Neural cell (in vitro differentiated cells): ENCODE measurements around the gene CCDC90B. TPM values are rescaled to one million over a fixed set of nuclear protein-coding genes. Genes with fewer than 3 reads are reported as not detected.
"Not testable (repeated sequence)": the region's sequence is repeated elsewhere in the genome, so short reads cannot be mapped to it uniquely, and the experiment has no call there.

ENCODE experiments used
- H2AFZ ChIP-seq: fragments of 200-600, 300-800 bp; sonication (generic), shearing (Covaris generic); 2 replicates; pipeline ENCODE4 v1.6.0; 2014; ENCODE audit warnings: low read depth, mild to moderate bottlenecking, antibody characterized with exemption, low read length, moderate library complexity
- H3F3A ChIP-seq: fragments of 200-600 bp; shearing (Covaris generic); 2 replicates; pipeline ENCODE4 v1.6.1; 2016; ENCODE audit warnings: mild to moderate bottlenecking, moderate library complexity, mixed read lengths, antibody characterized with exemption, low read length; ENCODE audit not compliant: insufficient read depth, poor library complexity, severe bottlenecking
- H3K27ac ChIP-seq: fragments of 200-600, 300-800 bp; sonication (generic), shearing (Covaris generic); 2 replicates; pipeline ENCODE4 v1.5.1; 2014; ENCODE audit warnings: mild to moderate bottlenecking, low read length, moderate library complexity
- H3K27me3 ChIP-seq: fragments of 300-800, 200-600 bp; sonication (generic), shearing (Covaris generic); 2 replicates; pipeline ENCODE4 v1.6.0; 2014; ENCODE audit warnings: mild to moderate bottlenecking, low read depth, low read length, moderate library complexity; ENCODE audit not compliant: insufficient read depth
- H3K36me3 ChIP-seq: fragments of 300-800, 200-600 bp; sonication (generic), shearing (Covaris generic); 2 replicates; pipeline ENCODE4 v1.5.1; 2014; ENCODE audit warnings: mild to moderate bottlenecking, antibody characterized with exemption, low read length, moderate library complexity; ENCODE audit not compliant: insufficient read depth
- H3K4me2 ChIP-seq: fragments of 300-800, 200-600 bp; sonication (generic), shearing (Covaris generic); 2 replicates; pipeline ENCODE4 v1.6.0; 2014; ENCODE audit warnings: mild to moderate bottlenecking, low read length
- H3K4me3 ChIP-seq: fragments of 300-800, 200-600 bp; sonication (generic), shearing (Covaris generic); 2 replicates; pipeline ENCODE4 v1.5.1; 2014; ENCODE audit warnings: mild to moderate bottlenecking, low read length, moderate library complexity
- H3K79me2 ChIP-seq: fragments of 200-600 bp; shearing (Covaris generic); replicated peaks from 2 replicates; pipeline ENCODE4 v1.6.0; 2014; ENCODE audit warnings: mild to moderate bottlenecking, low read length, moderate library complexity; ENCODE audit not compliant: insufficient read depth
- H3K9ac ChIP-seq: fragments of 300-800, 200-600 bp; sonication (generic), shearing (Covaris generic); 2 replicates; pipeline ENCODE4 v1.6.1; 2016; ENCODE audit warnings: mild to moderate bottlenecking, low read length, mixed read lengths
- H3K9me2 ChIP-seq: fragments of 200-600 bp; shearing (Covaris generic); 2 replicates; pipeline ENCODE4 v1.6.1; 2016; ENCODE audit warnings: mild to moderate bottlenecking, low read length, mixed read lengths; ENCODE audit not compliant: insufficient read depth
- H3K9me3 ChIP-seq: fragments of 200-600, 300-800 bp; sonication (generic), shearing (Covaris generic); 2 replicates; pipeline ENCODE4 v1.6.1; 2016; ENCODE audit warnings: mild to moderate bottlenecking, mixed run types, low read length, moderate library complexity, mixed read lengths
- H4K20me1 ChIP-seq: fragments of 200-600 bp; shearing (Covaris generic); 2 replicates; pipeline ENCODE4 v1.6.1; 2016; ENCODE audit warnings: mild to moderate bottlenecking, mixed run types; ENCODE audit not compliant: insufficient read depth
- CTCF ChIP-seq: fragments of 450-650 bp; IDR thresholded peaks from 2 replicates; pipeline ENCODE4 v1.5.1; 2014; ENCODE audit warnings: antibody characterized with exemption, mild to moderate bottlenecking, moderate library complexity; ENCODE audit not compliant: poor library complexity, severe bottlenecking
- EZH2 ChIP-seq: fragments of 200-600, 300-800 bp; shearing (Covaris generic), sonication (generic); IDR thresholded peaks from 2 replicates; pipeline ENCODE4 v1.6.1; 2014; ENCODE audit warnings: antibody characterized with exemption, low read length, borderline replicate concordance, mild to moderate bottlenecking; ENCODE audit not compliant: insufficient read depth, poor library complexity, severe bottlenecking
- MXI1 ChIP-seq: fragments of 450-650 bp; conservative IDR thresholded peaks from 2 replicates; pipeline ENCODE4 v1.6.1; 2014; ENCODE audit warnings: antibody characterized with exemption, mild to moderate bottlenecking; ENCODE audit not compliant: poor library complexity, severe bottlenecking
- POLR2AphosphoS5 ChIP-seq: IDR thresholded peaks from 2 replicates; pipeline ENCODE4 v1.6.1; 2012
- RAD21 ChIP-seq: fragments of 450-650 bp; conservative IDR thresholded peaks from 2 replicates; pipeline ENCODE4 v1.6.1; 2014; ENCODE audit warnings: antibody characterized with exemption, mild to moderate bottlenecking, moderate library complexity
- REST ChIP-seq: IDR thresholded peaks from 2 replicates; pipeline ENCODE4 v1.6.1; 2012; ENCODE audit warnings: borderline replicate concordance
- SMC3 ChIP-seq: fragments of 450-650 bp; conservative IDR thresholded peaks from 2 replicates; pipeline ENCODE4 v1.6.1; 2014; ENCODE audit warnings: antibody characterized with exemption, mild to moderate bottlenecking, moderate library complexity; ENCODE audit not compliant: poor library complexity
- TAF1 ChIP-seq: IDR thresholded peaks from 2 replicates; pipeline ENCODE4 v1.6.1; 2012; ENCODE audit warnings: low read depth
- polyA plus RNA-seq: library from polyadenylated mRNA; depleted of rRNA; stranded (reverse); fragments of >200 nt; gene quantifications from 2 replicates; pipeline ENCODE4 v1.2.3, GENCODE V29; 2014

CCDC90B gene
- polyA plus RNA-seq, 1 donor from 2014 or later: 351 TPM

GRCh38 chr11:83310718-83311117 is 24.6 kb upstream of the CCDC90B start (continued):
- no peak for TF ChIP-seq REST
- TF ChIP-seq TAF1: no peak

GRCh38 chr11:83308536-83308935 is 22.4 kb upstream of the CCDC90B start:
- H3K27ac ChIP-seq, H3K36me3 ChIP-seq, H3K4me3 ChIP-seq, H3K27me3 ChIP-seq, H3K9ac ChIP-seq, H2AFZ ChIP-seq, H4K20me1 ChIP-seq, H3K9me2 ChIP-seq, H3K9me3 ChIP-seq, H3F3A ChIP-seq, H3K79me2 ChIP-seq, H3K4me2 ChIP-seq: not testable (repeated sequence)

GRCh38 chr11:83306200-83307080 is 20.3 kb upstream of the CCDC90B start:
- Histone ChIP-seq H2AFZ (no peak overlapping the region), H4K20me1 (no peaks in the 10 kb centered on the region), H3K36me3 (no peaks in the 10 kb centered on the region), H3K79me2 (no peaks in the 10 kb centered on the region), H3K27me3 (no peaks in the 10 kb centered on the region), H3K9ac (peak overlapping the region; percentile 34), H3K9me3 (no peaks in the 10 kb centered on the region), H3K27ac (peak overlapping the region; percentile 63), H3K9me2 (no peaks in the 10 kb centered on the region), H3K4me3 (no peak overlapping the region), H3K4me2 (no peak overlapping the region), H3F3A (no peaks in the 10 kb centered on the region)
- TF ChIP-seq SMC3: no peak
- no peak for TF ChIP-seq MXI1
- TF ChIP-seq CTCF: peak; percentile 29
- no peak for TF ChIP-seq TAF1
- TF ChIP-seq REST: no peak
- no peak for TF ChIP-seq POLR2AphosphoS5
- TF ChIP-seq EZH2: no peak
- no peak for TF ChIP-seq RAD21
